Measurements from ENCODE around the gene FADS2.

FADS2 gene

DNA sequence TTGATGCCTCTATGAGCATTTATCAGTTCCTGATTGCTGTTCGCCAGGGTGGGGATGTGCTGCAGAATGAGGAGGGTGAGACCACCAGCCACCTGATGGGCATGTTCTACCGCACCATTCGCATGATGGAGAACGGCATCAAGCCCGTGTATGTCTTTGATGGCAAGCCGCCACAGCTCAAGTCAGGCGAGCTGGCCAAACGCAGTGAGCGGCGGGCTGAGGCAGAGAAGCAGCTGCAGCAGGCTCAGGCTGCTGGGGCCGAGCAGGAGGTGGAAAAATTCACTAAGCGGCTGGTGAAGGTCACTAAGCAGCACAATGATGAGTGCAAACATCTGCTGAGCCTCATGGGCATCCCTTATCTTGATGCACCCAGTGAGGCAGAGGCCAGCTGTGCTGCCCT lies 32.6 kb upstream of the FADS2 start:
- no peak for DNase-seq

- no peak for DNase-seq
These were observed 32.1 kb upstream of the FADS2 start for GRCh38 chr11:61795876-61796526.

- peak in 47 of 56 donors; percentile 9 to 90 (median 54) for DNase-seq
These were observed 30.7 kb upstream of the FADS2 start for GRCh38 chr11:61797263-61797944.

GRCh38 chr11:61799665-61800284 lies 28.3 kb upstream of the FADS2 start:
- DNase-seq = no peak

DNA sequence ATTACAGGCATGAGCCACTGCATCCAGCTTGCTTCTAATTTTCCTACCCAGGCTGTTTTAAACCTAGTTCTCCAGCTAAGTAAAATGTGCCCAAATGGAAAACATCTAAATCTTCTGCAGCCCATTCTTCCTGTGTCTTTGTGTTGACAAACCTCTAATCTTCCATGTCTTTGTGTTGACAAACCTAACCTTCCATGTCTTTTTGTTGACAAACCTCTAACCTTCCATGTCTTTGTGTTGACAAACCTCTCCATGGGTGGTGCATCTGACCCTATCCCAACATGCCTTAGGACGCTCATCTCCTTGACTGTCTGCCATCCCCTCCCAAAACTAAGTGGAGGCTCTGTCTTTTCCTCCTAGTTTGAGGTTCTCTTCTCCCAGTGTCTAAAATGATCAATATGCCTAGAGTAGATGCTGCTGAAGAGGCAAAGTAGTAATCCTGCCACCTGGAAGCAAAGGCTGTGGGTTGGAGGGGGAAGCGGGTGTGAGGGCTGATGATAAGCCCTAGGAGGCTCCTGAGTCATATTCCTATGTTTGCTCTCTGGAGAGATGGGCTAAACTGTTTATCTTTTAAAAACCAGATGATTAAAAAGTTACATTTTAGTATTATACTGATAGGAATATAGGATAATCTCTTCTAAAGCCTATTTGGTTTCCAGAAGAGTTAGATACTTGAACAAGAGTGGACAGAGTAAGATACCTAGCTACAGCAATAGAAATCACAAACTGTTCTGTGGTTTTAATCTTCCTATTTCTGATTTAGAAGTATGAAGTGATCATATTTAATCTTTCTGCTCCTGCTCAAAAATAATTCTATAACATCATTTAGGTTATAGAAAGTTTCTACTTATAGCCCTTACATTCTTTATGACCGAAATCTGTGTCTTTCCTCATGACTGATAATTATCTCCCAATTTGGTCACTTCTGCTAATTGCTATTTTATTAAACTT lies 27.5 kb upstream of the FADS2 start:
- DNase-seq = no peak

DNA sequence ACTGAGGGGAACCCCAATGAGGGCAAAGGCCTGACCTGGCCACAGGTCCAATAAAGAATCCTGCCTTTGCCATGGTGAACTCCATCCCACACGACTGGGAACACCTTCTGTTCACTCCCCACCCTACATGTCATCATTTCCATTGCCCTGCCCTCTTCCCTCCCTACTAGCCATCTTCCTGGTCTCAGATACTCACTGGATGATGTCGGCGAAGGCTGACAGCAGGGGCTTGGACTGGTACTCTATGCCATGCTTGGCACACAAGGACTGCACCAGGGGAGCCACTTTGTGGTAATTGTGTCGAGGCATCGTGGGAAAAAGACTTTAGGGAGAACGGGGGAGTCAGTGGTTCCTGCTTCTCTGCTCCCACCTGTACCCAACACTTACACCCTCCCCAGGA lies 25.5 kb upstream of the FADS2 start:
- DNase-seq = no peak

GRCh38 chr11:61803889-61804647 lies 24.0 kb upstream of the FADS2 start:
- no peak for DNase-seq

DNA sequence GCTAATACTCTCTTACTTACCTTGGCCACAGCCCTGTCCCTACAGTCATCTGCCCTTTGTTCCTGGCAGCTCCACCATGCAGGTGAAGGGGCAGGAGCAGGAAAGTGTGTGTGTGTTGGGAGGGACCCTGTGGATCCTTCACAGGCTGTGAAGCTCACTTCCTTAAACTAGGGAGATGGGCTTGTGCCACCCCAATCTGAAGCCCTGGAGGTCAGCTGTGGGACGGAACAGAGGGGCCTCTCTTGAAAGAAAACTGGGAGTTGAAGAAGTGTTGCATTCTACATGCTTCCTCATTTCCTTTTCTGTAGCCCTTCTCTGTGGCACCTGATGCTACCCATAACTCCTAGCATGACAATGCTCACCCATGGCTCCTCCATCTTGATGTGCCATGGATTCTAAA lies 23.0 kb upstream of the FADS2 start:
- no peak for DNase-seq

DNA sequence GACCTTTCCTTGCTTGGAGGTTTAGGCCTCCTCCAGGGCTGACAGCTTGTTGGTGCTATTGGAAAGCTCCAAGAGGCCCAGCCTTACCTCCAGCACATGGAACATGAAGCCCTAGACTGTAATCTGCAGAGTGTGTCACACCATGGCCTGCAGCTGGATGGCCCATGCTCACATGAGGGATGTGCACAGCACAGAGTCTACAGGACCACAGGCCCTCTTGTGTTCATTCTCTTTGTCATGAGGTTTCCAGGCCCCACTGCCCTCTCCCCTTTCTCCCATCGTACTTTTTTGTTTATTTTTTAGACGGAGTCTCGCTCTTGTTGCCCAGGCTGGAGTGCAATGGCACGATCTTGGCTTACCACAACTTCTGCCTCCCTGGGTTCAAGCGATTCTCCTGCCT lies 21.3 kb upstream of the FADS2 start:
- DNase-seq = no peak

DNA sequence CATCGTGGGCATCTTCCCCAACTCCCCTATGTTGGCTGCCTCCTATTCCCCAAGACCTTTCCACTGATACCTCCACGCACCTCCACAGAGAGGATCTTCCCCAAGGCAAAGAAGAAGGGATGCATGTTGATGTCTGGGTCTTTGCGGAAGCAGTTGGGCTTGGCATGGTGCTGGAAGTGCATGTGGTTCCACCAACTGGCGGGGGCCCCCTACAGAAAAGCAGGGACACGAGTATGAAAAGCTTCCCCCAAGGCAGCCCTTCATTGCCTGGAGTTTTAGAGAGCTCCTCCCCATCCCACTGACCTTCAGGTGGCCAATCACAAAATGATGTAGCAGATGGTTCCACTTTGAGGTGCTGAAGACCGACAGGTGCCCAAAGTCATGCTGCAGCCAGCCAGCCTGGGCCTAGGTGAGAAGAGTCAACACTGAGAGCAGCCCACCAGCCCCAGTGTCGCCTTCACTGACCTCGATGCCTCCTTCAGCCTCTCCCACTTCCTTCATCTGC lies 17.4 kb upstream of the FADS2 start:
- DNase-seq = no peak

DNA sequence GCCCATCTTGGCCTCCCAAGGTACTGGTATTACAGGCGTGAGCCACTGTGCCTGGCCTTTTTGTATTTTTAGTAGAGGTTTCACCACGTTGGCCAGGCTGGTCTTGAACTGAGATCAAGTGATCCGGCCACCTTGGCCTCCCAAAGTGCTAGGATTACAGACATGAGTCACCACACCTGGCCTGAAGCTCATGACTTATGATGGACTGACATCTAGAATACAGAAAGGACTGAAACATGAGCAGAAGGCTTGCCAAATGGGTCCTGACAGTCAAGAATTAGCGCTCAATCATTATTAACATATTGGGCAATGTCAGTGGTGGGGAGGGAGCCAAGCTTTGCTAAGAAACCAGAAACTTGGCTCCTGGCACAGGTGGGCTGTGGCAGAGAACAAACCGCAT lies 16.3 kb upstream of the FADS2 start:
- DNase-seq = no peak

DNA sequence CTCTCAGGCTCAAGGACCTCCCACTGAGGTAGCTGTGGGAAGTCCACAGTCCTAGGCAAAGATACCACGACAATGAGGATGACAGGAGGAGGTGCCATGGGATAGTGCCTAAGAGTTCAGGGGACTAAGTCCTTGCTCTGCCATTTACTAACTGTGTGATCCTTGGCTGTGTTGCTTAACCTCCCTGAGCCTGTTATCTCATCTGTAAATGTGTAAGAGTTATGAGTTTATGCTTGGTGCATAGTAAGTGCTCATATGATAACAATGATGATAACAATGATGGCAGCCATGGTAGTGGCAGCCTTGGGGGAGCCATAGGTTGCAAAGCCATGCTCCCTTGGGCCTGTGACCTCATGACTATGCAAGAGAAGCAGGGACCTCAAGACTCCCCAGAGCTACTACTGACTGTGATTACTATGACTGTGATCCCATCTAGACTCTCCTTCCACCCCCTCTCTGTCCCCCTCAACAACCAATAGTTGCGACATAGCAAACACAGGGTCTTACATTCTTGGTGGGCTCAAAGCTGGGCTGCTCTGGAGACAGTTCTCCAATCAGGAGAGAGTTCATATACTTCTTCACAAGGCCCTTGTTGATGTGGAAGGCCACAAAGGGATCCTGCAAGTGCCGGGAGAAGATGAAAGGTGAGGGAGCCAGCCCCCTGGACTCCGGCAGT lies 15.2 kb upstream of the FADS2 start:
- no peak for DNase-seq

DNA sequence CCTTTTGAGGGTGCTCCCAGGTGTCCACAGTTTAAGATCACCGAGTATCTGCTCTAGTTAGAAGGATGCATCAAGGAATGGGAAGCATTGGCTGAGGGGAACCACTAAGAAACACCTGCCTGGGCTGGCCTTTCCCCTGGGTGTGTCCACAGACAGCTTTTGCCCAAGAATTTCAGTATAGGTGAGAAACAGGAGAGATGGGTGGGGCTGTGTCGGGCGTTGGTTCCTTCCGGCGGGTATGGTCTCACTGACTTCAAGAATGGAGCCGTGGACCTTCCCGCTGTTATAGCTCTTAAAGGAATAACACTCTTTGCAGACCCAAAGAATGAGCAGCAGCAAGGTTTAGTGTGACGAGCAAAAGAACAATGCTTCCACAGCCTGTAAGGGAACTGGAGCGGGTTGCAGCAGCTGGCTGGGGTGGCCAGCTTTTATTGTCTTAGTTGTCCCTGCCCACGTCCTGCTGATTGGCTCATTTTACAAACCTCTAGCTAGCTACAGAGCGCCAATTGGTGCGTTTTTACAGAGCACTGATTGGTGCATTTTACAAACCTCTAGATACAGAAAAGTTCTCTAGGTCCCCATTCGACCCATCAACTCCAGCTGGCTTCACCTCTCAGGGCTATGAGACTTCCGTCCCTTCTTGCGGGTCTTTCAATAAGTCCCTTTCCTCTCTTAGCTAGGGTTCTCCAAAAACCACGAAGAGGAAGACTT lies 13.7 kb upstream of the FADS2 start:
- DNase-seq = peak in 40 of 56 donors; percentile 12 to 70 (median 55)

DNA sequence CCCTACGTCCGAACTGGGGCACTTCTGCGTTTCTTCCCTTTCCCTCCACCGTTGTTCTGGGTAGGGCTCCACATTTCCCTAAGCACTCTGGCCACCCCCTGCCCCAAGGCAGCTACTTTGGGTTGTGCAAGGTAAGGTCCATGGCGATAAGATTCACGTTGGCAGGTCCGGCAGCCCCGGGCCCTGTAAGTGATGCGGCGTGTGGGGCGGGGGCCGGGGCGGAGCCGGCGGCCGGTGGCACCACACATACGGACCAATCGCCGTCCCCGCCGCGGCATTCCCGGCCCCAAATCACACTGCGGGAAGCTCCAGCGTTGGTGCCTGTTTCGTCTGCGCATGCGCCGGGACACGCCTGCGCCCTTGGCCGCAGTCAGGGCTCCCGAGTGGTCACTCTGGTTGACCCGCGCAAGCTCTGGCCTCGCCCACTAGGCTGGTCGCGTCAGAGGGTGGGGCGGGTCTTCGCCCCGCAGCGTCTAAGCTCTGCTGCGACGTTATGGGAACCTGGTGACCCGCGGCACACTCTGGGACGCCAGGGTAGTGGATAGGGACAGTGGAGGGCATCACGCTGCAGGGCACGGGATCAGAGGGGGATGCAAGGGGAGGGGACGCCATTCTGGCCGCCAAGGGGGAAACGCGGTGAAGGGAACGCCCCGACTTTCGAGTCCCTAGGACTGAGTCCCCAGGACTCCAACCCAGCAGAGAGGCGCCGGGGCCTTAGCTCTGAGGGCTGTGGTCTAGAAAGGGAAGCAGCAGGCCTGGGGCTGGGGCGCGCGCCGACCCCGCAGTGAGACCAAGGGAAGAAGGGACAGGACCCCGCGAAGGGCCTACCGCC lies 12.9 kb upstream of the FADS2 start:
- DNase-seq = peak; percentile 72 to 99 (median 94)

- peak in 48 of 56 donors; percentile 24 to 82 (median 68) for DNase-seq
These were observed 12.0 kb upstream of the FADS2 start for GRCh38 chr11:61815790-61816735.

DNA sequence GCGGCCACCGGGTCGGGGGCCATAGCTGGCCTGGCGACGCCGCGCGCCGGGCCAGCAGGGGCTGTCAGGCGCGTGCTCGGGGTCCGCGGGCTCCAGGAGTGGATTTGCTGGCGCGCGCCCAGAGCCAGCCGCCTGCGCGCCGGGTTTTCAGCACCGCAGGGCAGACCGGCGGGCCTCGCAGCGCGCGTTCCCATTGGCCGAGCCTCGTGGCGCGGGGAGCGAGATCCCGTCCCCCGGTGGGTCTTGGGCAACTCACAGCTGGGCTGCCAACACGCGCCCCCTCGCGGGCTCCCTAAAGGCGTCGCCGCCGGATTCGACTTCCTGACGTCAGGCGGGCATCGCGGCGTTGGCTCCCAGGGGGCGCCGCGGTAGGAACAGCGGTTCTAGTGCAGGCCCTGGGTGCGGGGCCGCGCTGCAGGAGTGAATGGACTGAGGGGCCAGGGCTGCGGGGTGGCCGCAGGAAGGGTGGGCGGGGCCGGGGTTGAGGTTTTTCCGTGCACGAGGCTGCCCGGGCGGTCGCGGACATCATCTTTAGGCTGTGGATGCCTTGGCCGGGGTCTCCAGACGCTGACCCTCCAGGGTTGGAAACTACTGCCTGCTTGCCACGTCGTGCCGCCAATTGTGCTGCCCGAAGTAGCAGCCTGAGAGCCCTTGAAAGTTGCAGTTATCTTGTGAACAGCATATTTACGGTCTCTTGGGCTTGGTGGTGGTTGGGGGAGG lies 11.2 kb upstream of the FADS2 start, which contains the start of gene FADS1:
Gene FADS1, minus strand, starts transcription at position 268 of the 720 bp plus-strand sequence. Its CDS starts 74 bp downstream, at position 194.
- peak in 55 of 56 donors; percentile 55 to 97 (median 89) for DNase-seq
